Left kidney (tissue), 2 donors: Measurements from ENCODE around the gene IL20RA. TPM values are rescaled to one million over a fixed set of nuclear protein-coding genes. Genes with fewer than 3 reads are reported as not detected.
"Not testable (repeated sequence)": the region's sequence is repeated elsewhere in the genome, so short reads cannot be mapped to it uniquely, and the experiment has no call there.

ENCODE experiments used
- DNase-seq: peaks from one replicate; pipeline ENCODE4 v3.0.0-alpha.2; 2013
- polyA plus RNA-seq: library from polyadenylated mRNA; unstranded; fragments of 120-200 nt; gene quantifications from one replicate; pipeline ENCODE4 v1.2.1, GENCODE V29; 2013; ENCODE audit not compliant: insufficient read length

The IL20RA gene
- polyA plus RNA-seq, 1 donor: 2.1 TPM

- not testable (repeated sequence) for DNase-seq
Observed at GRCh38 chr6:136973781-136974180, 71.0 kb downstream of the IL20RA start.

- no peak for DNase-seq
Observed at GRCh38 chr6:136971609-136972008, 73.2 kb downstream of the IL20RA start.

- no peak for DNase-seq
Observed at GRCh38 chr6:136969930-136970329, 74.8 kb downstream of the IL20RA start.

- DNase-seq: no peak
Observed at GRCh38 chr6:136969433-136969832, 75.3 kb downstream of the IL20RA start.

- no peak for DNase-seq
Observed at GRCh38 chr6:136968837-136969236, 75.9 kb downstream of the IL20RA start.

GRCh38 chr6:136967876-136968752 is 76.7 kb downstream of the IL20RA start:
- DNase-seq: peak; percentile 60

- no peak for DNase-seq
Observed at GRCh38 chr6:136964398-136964797, 80.4 kb downstream of the IL20RA start.

GRCh38 chr6:136963259-136963658 is 81.5 kb downstream of the IL20RA start:
- no peak for DNase-seq

GRCh38 chr6:136962661-136963060 is 82.1 kb downstream of the IL20RA start:
- DNase-seq: no peak

GRCh38 chr6:136961848-136962247 is 82.9 kb downstream of the IL20RA start:
- no peak for DNase-seq

- DNase-seq: no peak
Observed at GRCh38 chr6:136960781-136961180, 84.0 kb downstream of the IL20RA start.

GRCh38 chr6:136959935-136960334 is 84.8 kb downstream of the IL20RA start:
- DNase-seq: not testable (repeated sequence)

GRCh38 chr6:136959471-136959891 is 85.3 kb downstream of the IL20RA start:
- DNase-seq: no peak

- no peak for DNase-seq
Observed at GRCh38 chr6:136958168-136958567, 86.6 kb downstream of the IL20RA start.

- DNase-seq: no peak
Observed at GRCh38 chr6:136956590-136957544, 87.9 kb downstream of the IL20RA start.

- DNase-seq: no peak
Observed at GRCh38 chr6:136955123-136955522, 89.6 kb downstream of the IL20RA start.

- DNase-seq: no peak
Observed at GRCh38 chr6:136952714-136953260, 92.0 kb downstream of the IL20RA start.

GRCh38 chr6:136950436-136951126 is 94.2 kb downstream of the IL20RA start:
- no peak for DNase-seq
